NCI-H187 treated with DMSO at 0.1 percent for 48 hours (cell line): Measurements from ENCODE around the gene DHX58.
A peak's percentile ranks its signal among the peaks of the same experiment; 100 is the strongest.

Source experiments
- DNase-seq: peaks from one replicate; lab custom pipeline; 2025; lab: John Stamatoyannopoulos, UW

The DHX58 gene

DNA sequence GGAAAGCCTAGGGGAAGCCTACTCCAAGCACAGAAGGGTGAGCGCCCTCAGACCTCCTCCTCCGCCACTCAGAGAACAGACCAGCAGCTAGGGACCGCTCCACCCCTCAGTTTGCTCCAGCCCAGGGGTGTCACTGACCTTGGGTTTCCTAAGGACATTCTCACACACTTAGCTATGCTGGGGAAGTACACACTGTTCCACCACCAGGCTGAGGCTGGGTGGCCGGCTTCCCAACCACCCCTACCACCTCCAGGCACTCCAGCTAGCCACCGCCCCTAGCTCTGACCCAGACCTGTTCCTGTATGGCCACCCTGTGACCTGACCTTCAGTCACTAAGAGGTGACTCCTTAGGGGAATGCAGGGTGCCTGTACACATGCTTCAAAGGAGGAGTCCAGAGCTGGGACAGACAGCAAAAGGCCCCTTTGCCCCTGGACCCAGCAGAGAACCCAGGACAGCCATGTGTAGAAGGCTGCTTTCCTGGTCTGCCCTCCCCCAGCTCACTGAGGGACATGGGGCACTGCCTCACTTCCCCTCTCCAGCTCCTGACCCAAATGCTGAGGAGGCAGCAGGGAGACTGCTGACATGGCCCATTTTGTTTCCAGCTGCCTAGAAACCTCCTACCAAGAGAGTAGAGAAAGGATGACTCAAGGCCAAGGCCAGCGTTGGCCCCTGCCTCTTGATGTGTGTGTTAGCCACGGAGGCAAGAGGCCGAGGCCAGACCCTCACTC is 16.8 kb upstream of the DHX58 start:
- no peak for DNase-seq

DNA sequence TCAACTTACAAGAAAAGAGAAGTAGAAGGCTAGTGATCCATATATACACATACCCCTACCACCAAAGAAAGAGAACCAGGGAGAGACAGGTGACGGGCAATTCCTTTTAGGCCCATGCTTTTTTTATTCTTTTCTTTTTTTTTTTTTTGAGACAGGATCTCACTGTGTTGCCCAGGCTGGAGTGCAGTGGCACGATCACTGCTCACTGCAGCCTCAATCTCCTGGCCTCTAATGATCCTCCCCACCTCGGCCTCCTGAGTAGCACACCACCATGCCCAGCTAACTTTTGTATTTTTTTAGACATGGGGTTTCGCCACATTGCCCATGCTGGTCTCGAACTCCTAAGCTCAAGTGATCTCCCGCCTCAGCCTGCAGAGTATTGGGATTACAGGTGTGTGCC is 14.9 kb upstream of the DHX58 start:
- no peak for DNase-seq

DNA sequence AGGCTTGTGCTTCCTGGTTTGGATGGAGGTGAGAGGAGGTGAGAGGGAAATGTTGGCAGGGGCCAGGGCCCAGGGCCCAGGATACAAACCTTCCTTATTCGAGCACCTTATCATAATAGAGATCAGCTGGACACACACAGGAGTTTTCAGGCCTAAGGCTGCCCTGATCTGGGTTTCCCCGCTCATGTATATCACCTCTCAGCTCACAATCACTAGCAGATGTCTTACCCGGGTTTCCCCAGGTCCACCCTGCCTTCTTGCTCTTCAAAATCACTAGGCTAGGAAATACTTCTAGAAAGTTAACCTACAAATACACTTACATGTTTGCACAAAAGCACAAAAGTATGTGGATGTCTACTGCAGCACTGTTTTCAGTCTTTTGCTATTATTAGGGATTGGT is 14.3 kb upstream of the DHX58 start:
- no peak for DNase-seq

DNA sequence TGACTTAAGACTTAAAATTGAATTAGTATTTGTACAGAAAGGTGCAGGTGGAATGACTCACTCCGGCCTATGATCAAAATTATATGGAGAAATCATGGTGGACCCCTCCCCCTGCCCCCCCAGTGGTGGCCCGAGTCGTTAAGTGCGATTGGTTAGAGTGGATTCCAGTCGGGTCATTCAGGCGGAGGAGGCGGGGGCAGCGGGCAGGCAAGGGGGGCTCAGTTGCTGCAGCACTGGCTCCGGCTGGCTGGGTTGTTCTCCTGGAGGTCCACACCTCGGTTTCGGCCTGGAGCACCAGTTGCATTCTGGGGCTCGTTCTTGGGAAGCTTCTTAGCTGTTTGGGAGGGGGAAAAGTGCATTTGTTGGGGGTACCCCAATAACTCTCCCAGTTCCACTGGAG is 13.1 kb upstream of the DHX58 start:
- no peak for DNase-seq

DNA sequence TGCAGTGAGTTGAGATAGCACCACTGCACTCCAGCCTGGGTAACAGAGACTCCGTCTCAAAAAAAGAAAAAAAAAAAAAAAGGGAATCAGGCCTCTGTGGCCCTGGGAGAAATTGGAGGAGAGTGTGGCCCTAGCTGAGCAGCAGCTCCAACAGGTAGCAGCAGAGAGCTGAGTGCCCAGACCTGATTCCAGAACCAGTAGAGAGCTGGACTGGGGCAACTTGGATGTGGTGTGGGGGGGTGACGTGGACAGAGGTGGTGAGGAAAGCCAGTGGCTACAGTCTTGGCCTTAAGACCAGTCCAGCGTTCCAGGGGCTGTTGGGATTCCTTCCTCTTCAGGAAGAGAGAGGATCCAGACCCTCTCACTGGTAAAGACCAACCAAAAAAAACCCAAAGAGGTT is 11.7 kb upstream of the DHX58 start:
- no peak for DNase-seq

DNA sequence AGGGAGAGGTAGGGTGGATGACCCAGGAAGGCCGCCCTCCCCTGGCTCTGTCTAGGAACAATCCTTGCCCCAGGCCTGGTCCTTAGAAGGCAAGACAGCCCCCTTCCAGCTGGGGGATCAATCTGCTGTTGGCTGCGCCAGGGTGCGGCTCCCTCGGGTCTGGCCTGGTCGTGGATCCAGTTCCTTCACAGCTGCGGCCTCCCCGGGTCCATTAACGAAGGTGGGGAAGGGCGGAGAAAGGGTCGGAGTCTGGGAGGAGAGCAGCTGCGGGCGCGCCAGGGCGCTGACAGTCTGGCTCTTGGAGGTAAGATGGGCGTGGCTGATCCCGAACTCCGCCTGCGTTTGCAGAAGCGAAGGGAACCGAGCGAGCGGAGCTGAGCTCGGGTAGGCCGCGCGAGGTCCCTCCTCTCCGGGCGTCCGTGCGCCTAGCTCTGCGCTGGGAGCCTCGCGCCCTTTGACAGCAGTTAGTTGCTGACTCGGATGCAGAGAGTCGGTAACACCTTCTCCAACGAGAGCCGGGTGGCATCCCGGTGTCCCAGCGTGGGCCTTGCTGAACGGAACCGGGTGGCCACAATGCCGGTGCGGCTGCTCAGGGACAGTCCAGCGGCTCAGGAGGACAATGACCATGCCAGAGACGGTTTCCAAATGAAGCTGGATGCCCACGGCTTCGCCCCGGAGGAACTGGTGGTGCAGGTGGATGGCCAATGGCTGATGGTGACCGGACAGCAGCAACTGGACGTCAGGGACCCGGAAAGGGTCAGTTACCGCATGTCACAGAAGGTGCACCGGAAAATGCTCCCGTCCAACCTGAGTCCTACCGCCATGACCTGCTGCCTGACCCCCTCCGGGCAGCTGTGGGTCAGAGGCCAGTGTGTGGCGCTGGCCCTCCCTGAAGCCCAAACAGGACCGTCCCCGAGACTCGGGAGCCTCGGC is 10.1 kb upstream of the DHX58 start, which contains the start of gene HSPB9:
Gene HSPB9 (plus strand): TSS at position 434 of the 933 bp plus-strand sequence. CDS start 47 bp downstream, at position 481.
- peak; percentile 51 for DNase-seq

DNA sequence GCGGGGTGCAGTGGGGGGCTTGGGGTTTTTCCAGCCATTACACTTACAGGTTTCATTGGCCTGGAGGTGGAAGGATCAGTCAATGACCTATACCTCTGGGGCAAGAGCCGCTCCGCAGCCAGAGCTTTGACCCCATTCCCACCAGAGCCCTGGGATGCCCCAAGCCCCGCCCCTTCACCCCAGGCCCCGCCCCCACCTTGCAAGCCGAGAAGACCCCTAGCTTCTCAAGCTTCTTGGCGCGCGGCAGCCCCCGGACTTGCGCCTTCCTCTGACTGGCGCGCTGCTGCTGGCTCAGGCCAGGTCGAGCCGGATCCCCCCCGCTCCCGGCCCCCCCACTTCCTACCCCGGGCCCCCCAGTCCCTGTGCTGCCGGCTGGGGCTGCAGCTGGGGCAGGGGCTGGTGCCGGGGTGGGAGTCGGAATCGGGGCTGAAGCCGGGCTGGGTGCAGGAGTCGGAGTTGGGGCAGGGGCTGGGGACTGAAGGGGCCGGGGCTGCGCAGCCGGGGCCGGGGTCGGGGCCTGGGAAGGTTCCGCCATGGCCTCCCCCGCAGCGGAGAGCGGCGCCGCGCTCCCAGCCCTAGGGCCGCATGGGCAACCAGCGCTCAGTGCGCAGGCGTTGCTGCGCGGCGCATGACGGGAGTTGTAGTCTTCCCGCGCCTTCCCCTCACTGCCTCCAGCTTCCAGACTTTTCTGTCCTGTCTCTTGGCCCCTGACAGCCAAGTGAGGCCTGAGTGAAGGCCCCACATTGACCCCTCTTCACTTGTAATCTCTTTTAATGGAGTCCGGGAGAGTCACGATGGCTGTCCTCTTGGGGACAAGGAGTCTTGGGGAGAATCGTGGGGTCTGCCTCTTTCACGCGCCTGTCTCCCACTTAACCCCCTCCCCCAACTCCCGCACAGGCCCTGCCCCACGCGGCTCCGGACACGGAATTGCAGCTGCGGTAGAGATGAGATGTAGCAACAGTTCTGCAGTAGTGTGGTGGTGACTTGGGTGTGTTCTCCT is 8.6 kb upstream of the DHX58 start, which contains the start of gene KAT2A:
Gene KAT2A (minus strand): TSS at position 598 of the 1,000 bp plus-strand sequence. CDS start 63 bp downstream, at position 535.
- DNase-seq = no peak

DNA sequence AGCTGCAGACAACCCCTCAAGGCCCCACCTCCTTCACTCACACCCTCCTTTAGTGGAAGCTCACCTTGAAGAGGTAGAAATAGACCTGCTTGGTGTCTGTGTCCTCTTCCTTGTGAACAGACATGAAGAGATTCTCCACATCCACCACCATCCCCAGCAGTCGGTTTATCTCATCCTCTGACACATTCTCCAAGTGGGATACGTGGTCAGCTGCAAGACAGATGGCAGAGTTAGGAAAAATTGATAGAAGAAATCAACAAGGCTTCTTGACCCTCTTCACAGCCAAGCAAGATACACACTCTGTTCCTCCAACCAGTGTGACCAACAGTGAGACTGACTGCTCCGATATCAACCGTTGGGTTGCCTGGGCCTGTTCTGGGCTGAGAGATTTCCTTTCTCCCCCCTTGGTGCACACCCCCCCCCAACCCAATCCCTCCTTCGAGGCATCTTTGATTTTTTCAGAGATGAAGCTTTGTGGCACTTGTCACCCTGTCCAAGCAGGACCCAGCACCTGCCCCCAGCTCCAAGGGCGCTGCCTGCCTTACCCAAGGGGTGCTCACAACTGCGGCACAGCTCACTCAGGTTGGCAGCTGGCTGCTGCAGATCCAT is 7.8 kb upstream of the DHX58 start:
- no peak for DNase-seq

DNA sequence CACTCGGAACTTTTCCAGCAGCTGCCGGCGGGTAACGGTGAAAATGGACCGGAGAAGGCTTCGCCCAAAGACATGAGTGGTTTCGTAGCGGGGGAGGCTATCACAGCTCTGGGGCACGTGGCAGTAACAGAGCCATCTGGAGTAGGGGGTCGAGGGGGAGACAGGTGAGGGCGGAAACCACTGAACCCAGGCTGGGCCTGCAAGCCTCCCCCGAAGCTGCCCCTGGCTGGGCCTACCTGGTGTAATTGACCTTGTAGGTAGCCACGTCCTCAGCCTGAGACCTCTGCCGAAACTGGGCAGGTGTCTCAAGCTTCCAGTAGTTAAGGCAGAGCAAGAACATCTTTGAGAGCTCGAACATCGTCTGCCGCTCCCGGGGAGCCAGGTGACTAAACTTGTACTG is 6.8 kb upstream of the DHX58 start:
- no peak for DNase-seq

DNA sequence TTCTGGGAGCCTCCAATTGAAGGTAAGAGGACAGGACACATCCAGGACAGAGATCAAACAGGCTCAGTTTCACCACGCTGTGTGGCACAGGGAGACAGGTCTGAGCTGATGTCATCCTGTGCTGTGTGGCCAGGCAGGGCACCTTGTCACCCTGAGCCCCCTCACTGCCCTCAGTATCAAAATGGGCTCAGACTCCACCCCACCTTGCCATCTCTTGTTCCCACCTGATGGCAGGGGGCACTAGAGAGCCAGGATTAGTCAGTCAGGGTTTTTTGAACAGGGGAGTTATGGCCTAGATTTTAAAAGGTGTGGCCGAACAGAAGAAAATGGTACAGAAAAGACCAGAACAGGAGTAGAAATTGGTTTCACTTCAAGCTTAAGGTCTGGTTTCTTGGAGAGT is 6.0 kb upstream of the DHX58 start:
- no peak for DNase-seq

DNA sequence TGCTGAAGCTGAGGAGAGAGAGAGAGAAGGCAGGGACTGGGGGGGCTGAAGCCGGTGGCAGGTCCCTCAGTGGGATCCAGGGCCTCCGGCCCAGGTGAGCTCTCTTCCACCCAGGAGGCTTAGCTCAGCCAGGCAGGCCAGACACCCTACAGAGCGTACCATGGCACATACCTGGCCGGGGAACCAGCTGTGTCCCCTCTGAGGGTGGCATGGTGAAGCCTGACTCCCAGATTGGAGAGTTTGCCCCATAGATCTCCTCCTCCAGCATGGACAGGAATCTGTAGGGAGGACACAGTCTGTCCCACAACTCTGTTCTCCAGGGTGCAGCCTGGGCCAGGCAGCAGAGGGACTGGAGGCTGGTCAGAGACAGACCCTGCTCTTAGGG is 5.6 kb upstream of the DHX58 start:
- no peak for DNase-seq

DNA sequence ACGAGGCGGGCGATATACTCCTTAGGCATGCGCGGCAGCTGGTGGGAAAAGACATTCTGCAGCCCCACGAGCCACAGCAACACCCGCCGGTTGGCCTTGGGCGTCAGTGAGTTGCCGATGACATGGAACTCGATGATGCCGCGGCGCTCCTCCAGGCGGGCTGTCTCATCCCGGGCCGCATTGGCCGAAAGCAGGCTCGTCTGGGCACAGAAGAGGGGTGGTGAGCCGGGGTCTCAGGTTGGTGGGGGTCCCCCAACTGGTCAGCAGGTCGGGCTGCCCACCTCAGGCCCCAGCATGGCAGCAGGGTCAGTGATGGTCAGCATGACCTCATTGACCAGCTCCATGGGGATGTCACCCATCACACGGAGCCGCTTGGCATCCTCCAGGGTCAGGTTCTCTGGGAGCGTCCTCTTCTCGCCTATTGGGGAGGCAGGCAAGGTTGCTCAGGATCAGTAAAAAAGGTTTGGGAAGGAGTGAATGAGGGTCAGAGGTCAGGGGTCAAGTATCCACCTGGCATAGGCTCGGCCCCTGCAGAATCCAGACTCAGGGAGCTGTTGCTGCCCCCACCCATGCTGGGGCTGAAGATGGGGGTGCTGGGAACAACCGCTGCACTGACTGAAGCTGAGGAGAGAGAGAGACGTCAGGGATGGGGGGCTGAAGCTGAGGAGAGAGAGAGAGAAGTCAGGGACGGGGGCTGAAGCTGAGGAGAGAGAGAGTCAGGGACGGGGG is 5.0 kb upstream of the DHX58 start:
- no peak for DNase-seq

DNA sequence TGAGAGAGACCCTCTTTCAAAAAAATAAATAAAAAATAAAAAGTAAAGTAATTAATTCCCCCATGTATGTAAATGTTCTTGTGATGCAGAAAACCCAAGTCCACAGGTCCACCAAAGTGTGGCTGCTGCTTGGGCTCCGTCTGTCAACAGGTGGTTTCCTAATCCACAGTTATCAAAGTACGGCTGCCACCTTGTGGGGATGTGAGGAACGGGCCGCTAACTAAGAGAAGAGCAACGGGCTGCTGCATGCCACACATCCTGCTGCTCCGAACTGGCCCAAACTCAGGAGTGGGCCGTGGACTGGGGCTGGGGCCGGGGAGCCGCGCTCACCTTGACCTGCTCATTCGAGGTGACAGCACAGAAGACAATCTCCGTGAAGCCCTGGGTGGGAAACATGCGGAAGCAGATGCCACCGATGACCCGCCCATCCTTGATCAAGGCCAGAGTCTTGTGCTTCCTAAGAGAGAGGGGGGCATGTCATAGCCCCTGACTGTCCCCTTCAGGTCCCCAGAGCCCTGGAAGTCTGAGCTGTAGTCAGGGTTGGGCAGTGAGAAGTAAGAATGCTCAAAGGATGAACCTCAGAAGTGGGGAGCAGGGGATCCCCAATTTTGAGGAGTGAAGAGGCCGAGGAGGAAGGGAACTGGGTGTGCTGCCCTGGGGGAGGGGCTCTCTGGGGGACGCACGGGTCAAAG is 4.3 kb upstream of the DHX58 start:
- peak; percentile 16 for DNase-seq

DNA sequence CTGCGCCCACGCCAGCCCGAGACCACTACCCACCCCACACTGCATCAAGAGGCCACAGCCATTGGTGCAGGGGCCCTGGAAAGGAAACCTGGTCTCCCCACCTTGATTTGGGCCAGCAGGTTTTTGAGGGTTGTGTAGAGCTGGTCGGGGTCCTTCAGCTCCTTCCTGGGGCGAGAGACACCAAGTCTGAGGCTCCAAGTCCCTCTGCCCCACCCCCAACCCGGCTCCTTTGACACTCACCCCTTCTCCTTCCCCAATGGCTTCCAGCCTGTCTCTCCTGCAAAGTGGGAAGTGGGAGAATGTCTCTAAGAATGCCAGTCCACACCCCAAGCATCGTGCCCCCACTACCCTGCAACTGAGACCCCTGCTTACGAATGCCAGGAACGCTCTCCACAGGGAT is 1.6 kb upstream of the DHX58 start:
- DNase-seq = no peak

DNA sequence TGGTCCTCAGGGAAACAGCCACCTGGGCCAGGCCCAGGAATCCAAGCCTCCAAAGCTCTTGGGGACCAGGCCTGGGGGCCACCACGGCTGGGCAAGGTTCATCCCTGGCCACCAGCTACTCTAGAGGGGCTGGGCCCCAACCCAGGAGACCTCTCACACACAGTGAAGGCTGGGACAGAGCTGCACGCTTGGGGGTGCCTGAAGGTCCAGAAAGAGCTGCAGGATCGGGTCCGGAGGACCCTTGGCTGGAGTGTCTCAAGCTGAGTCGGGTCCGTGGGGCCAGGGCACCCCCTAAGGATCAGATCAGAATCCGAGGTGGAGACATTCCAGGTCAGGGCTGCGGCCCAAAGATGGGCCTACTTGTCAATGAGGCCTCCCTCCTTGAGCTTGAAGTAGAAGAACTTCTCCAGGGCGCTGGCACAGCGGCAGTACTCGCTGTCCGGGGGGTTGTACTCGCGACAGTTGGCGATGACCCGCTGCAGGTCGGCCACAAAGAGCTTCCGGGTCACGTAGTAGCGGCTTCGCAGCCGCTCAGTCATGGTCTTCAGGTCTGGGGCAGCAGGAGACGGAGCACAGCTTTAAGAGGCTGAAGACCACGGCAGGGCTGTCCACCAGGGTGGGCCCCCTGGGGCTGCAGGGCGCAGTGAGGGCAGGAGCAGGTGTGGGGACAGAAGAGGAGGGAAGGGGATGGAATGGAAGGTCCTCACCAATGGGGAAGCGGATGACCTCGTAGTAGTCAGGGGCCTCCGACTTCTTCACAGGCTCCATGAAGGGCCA is 967 bp upstream of the DHX58 start:
- DNase-seq = no peak

DNA sequence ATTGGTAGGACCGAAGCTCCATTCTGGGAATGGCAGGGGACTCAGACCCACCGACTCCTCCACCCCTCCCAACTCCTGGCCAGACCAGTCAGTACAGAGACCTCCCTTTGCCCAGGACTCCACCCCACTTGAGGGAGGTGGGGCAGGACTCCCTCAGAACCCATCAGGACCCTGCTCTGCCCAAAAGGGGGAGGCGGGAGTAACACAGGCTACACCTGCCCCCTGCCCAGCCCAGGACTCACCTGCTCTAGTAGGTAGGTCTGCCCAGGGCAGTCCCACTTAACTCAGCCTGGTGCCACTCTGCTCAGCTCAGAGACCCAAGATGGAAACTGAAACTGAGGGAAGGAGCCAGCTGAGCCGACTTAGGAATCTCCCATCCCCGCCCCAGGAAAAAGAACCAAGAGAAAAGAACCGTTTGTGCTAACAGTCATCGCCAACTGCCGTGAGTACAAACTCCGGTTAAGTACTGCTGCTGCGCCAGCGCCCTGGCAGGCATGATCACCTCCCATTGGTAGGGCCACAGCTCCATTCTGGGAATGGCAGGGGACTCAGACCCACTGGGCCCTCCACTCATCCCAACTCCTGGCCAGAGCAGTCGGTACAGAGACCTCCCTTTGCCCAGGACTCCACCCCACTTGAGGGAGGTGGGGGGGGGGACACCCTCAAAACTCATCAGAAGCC is 503 bp downstream of the DHX58 start:
- DNase-seq = no peak

DNA sequence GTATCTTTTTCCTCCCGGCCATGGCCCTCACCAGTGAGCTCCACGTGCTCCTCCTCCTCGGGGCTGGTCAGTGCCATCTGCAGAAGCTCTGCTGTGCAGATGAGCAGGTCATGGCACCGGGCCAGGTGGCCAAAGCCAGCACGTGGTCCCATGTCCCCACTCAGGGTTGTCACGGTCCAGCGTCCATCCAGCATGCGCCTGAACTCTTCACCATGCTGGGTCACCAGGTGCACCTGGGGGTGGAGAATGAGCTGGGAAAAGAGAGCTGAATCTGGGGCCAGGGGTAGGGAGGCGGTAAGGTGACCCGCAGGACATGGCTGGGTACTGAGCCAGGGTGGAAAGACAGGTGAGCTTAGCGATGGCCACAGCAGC is 1.3 kb downstream of the DHX58 start:
- DNase-seq = no peak

DNA sequence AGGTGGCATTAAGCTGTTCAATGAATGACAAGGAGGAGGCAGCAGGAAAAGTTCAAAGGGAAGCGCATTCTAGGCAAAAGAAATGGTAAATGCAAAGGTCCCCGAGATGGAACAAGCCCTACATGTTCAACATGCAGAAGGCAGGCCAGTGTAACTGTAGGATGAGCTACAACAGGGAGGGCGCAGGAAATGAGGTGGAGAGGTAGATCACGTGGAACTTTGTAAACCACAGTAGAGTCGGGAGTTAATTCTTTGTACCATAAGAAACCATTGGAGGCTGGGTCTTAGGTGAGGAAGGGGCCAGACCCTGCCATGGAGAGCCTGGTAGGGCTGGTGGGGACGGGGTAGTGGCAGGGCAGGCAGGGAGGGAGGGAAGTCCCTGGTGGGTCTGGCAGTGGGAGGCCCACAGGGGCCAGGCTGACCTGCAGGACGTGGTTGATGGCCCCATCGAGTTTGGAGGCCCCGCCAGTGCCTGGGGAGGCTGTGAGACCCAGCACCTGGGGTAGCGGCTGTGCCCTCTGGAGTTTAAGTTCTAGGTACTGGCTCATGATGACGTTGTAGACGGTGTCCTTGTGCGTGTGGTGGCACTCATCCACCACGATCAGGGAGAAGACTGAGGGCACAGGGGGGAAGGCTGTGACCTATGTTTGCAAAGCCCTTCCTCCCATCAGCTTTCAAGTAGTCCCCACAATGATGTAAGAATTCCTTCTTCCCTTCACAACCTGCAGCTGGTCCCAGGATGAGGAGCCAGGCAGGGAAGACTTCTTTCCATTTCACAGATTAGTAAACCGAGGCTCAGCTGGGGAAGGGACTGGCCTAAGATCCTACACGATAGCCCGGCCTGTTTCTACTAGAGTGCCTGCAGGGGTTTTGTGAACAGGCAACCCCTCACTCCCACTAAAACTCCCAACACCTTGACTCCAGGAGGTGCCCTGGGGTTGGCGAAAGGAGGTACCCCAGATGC is 1.9 kb downstream of the DHX58 start:
- no peak for DNase-seq
